ENCODE measurements around the gene DPT. TPM values are rescaled to one million over a fixed set of nuclear protein-coding genes. Genes with fewer than 3 reads are reported as not detected.

DPT gene
- total and polyA plus RNA-seq, 10 of the 15 experiments (the other 5 are each of a cell fraction or from before 2014, with no cell fraction given): 0.05 to 0.10 TPM; not detected in 8

DNA sequence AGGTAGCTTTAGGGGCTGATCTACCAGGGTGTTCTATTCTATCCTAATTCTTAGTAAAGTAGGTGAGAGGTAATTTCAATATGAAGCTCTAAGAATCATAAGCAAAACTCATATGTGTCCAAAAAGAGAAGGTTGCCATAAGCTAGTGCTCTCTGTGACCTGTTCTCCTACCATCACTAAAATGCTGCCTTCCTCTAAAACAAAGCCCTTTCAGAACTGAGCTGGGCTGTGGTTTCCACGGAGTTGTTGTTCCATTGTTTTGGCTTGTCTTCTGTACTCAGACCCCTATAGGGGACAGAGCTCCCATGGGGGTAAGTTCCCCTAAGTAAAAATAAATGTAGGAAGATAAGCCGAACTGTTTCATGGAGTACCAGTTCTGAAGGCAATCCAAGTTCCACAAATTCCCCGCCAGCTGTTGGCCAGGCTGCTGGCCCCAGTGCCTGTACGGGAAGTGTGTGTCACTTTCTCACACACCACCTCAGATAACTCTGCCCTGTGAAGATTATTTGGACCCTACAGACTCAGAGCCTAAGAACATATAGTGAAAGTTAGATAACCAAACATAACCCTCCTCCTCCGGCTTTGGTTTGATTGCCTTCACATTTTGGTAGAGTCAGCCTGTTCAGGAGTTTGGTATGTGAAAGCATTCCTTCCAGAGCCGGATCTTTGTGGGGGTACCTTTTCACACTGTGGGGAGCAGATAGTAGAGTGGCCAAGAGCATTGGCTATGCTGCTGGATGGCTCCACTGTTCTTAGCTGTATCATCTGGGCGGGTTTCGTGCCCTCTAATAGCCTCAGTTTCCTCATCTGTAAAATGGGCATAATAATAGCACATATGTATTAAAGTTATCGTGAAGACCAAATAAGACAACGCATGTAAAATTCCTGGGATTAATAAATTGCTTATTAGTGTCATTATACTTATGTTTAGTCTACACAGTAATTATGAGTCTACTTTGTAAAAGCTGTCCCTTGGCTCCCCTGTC, 10.8 kb downstream of the DPT start:
- TF ChIP-seq, protein P1, sequence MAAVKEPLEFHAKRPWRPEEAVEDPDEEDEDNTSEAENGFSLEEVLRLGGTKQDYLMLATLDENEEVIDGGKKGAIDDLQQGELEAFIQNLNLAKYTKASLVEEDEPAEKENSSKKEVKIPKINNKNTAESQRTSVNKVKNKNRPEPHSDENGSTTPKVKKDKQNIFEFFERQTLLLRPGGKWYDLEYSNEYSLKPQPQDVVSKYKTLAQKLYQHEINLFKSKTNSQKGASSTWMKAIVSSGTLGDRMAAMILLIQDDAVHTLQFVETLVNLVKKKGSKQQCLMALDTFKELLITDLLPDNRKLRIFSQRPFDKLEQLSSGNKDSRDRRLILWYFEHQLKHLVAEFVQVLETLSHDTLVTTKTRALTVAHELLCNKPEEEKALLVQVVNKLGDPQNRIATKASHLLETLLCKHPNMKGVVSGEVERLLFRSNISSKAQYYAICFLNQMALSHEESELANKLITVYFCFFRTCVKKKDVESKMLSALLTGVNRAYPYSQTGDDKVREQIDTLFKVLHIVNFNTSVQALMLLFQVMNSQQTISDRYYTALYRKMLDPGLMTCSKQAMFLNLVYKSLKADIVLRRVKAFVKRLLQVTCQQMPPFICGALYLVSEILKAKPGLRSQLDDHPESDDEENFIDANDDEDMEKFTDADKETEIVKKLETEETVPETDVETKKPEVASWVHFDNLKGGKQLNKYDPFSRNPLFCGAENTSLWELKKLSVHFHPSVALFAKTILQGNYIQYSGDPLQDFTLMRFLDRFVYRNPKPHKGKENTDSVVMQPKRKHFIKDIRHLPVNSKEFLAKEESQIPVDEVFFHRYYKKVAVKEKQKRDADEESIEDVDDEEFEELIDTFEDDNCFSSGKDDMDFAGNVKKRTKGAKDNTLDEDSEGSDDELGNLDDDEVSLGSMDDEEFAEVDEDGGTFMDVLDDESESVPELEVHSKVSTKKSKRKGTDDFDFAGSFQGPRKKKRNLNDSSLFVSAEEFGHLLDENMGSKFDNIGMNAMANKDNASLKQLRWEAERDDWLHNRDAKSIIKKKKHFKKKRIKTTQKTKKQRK (IDR thresholded peaks at IDR 0.05; ENCODE audit: low read depth, low read length): no peak
- no peak for TF ChIP-seq PAX5 (IDR thresholded peaks at IDR 0.05; ENCODE audit: borderline replicate concordance, low read depth, low read length)
- TF ChIP-seq MEF2B (IDR thresholded peaks at IDR 0.05; ENCODE audit: partially characterized antibody, poor library complexity, severe bottlenecking): peak; percentile 39
- TF ChIP-seq GABPA (IDR thresholded peaks at IDR 0.05; ENCODE audit: low read depth): no peak
- no peaks in the 10 kb centered on the region for H4K20me1 ChIP-seq (ENCODE audit: control insufficient read depth, insufficient read depth)
- H3K4me1 ChIP-seq (ENCODE audit: control insufficient read depth, insufficient read depth, low read length): peaks cover 11% of the 10 kb centered on the region
- intact Hi-C loops (cut with micrococcal nuclease; ENCODE audit: unreplicated experiment) (no loop called here), in situ Hi-C loops (cut with MboI) (no loop called here)
- no peaks in the 10 kb centered on the region for H3K79me2 ChIP-seq (ENCODE audit: control insufficient read depth, insufficient read depth, low read length)
- BruUV-seq (replicated peaks): no TSS peak
- ChIA-PET CTCF (interaction anchor here (0.7 to 1.7 kb wide), 7 partner anchors 70 to 925 kb away, joined by 3 to 5 read pairs (median 3); no protein-coding TSS in a partner anchor), SMC1A (ENCODE audit: uncharacterized antibody, unreplicated experiment) (interaction anchor here (0.6 to 4.0 kb wide), 5 partner anchors 12 to 391 kb away, joined by 3 to 18 read pairs (median 9); no protein-coding TSS in a partner anchor), RAD21 (ENCODE audit: unreplicated experiment) (interaction anchor here (0.8 to 1.3 kb wide), 2 partner anchors 82 to 393 kb away, joined by 3 to 4 read pairs; no protein-coding TSS in a partner anchor), POLR2A (no interaction called here)
- H3K36me3 ChIP-seq (ENCODE audit: control insufficient read depth in 2 of 2, insufficient read depth in 2 of 2, low read length in 1 of 2): no peaks in the 10 kb centered on the region
- H3K27me3 ChIP-seq (replicated peaks in 1 of 2; ENCODE audit: control insufficient read depth in 2 of 2, insufficient read depth in 2 of 2, low read length in 1 of 2): peaks cover 0 to 2% of the 10 kb centered on the region in 2 experiments; a peak in 2 of 4 replicates
- no peak overlapping the region for H3K4me3 ChIP-seq
- DNase-seq (ENCODE audit: low read depth, low spot score): no peak
- no peak overlapping the region for H3K27ac ChIP-seq (ENCODE audit: control insufficient read depth, insufficient read depth)
- 33% methylated on average over 10 of the region's 10 CpGs for whole genome bisulfite sequencing (ENCODE audit: insufficient coverage, insufficient replicate concordance, low lambda C conversion rate, missing lambda C conversion rate)
- no peak overlapping the region for H3K9ac ChIP-seq (ENCODE audit: control insufficient read depth, insufficient read depth, low read length)
- no peak overlapping the region for H2AFZ ChIP-seq (ENCODE audit: control insufficient read depth, low read depth, low read length)
- ATAC-seq: no peak
- no peak overlapping the region for H3K4me2 ChIP-seq (ENCODE audit: control insufficient read depth, insufficient read depth)
- H3K9me3 ChIP-seq (replicated peaks; ENCODE audit: control insufficient read depth, insufficient read depth, low read length): no peaks in the 10 kb centered on the region
- FAIRE-seq: no peak
